GM23338 (cell line): ENCODE results near the gene PXDN. TPM values are rescaled to one million over a fixed set of nuclear protein-coding genes. Genes with fewer than 3 reads are reported as not detected.
A peak's percentile ranks its signal among the peaks of the same experiment; 100 is the strongest.

ENCODE experiments used
- ATAC-seq: fragments of 200-7000 bp; cut with Tn5 transposase; 3 replicates; pipeline ENCODE4 v1.9.1; 2020
- DNase-seq: peaks from one replicate; pipeline ENCODE4 v3.0.0-alpha.2; 2015; ENCODE audit warnings: low spot score
- H2AFZ ChIP-seq: fragments of 200-600 bp; sonication (generic); 2 replicates; pipeline ENCODE4 v1.8.0; 2016; ENCODE audit warnings: antibody characterized with exemption, mild to moderate bottlenecking, moderate library complexity
- H3F3A ChIP-seq: fragments of 200-600 bp; sonication (generic); replicated peaks from 2 replicates; pipeline ENCODE4 v1.8.0; 2017; ENCODE audit warnings: antibody characterized with exemption, mixed run types, low read depth
- H3K27ac ChIP-seq: fragments of 200-600 bp; sonication (generic); 2 replicates; pipeline ENCODE4 v1.6.1; 2016; ENCODE audit warnings: low read depth
- H3K27me3 ChIP-seq: fragments of 200-600 bp; sonication (generic); 2 replicates; pipeline ENCODE4 v1.8.0; 2016; ENCODE audit warnings: mild to moderate bottlenecking, mixed run types, moderate library complexity; ENCODE audit not compliant: insufficient read depth
- H3K36me3 ChIP-seq: fragments of 200-600 bp; sonication (generic); 2 replicates; pipeline ENCODE4 v1.8.0; 2016; ENCODE audit warnings: mild to moderate bottlenecking; ENCODE audit not compliant: insufficient read depth
- H3K4me1 ChIP-seq: fragments of 200-600 bp; sonication (generic); 2 replicates; pipeline ENCODE4 v1.8.0; 2016; ENCODE audit warnings: mild to moderate bottlenecking, moderate library complexity; ENCODE audit not compliant: insufficient read depth
- H3K4me2 ChIP-seq: fragments of 200-600 bp; sonication (generic); 2 replicates; pipeline ENCODE4 v1.7.1; 2017; ENCODE audit warnings: mixed run types
- H3K4me3 ChIP-seq: fragments of 200-600 bp; sonication (generic); 2 replicates; pipeline ENCODE4 v1.6.1; 2016; ENCODE audit warnings: mixed run types
- H3K79me2 ChIP-seq: fragments of 200-600 bp; sonication (generic); replicated peaks from 2 replicates; pipeline ENCODE4 v1.8.0; 2017; ENCODE audit warnings: mild to moderate bottlenecking; ENCODE audit not compliant: insufficient read depth
- H3K9me2 ChIP-seq: fragments of 200-600 bp; sonication (generic); 2 replicates; pipeline ENCODE4 v1.8.0; 2017; ENCODE audit not compliant: insufficient read depth
- H4K20me1 ChIP-seq: fragments of 200-600 bp; sonication (generic); replicated peaks from 2 replicates; pipeline ENCODE4 v1.8.0; 2017; ENCODE audit warnings: mild to moderate bottlenecking; ENCODE audit not compliant: insufficient read depth
- H3K27ac Mint-ChIP-seq: 2 replicates; pipeline ENCODE4 v1.8.0; 2020; ENCODE audit warnings: inconsistent platforms, mild to moderate bottlenecking, moderate library complexity, mixed read lengths
- H3K27me3 Mint-ChIP-seq: 3 replicates; pipeline ENCODE4 v1.8.0; 2022; ENCODE audit warnings: low read depth, mild to moderate bottlenecking, moderate library complexity, mixed read lengths, inconsistent platforms; ENCODE audit not compliant: insufficient read depth, poor library complexity
- H3K36me3 Mint-ChIP-seq: 3 replicates; pipeline ENCODE4 v1.8.0; 2021; ENCODE audit warnings: low read depth, mild to moderate bottlenecking, inconsistent platforms, moderate library complexity, mixed read lengths
- H3K4me1 Mint-ChIP-seq: 3 replicates; pipeline ENCODE4 v1.8.0; 2020; ENCODE audit warnings: mild to moderate bottlenecking, inconsistent platforms, mixed read lengths
- H3K4me3 Mint-ChIP-seq: 3 replicates; pipeline ENCODE4 v1.8.0; 2021; ENCODE audit warnings: moderate library complexity, mild to moderate bottlenecking, inconsistent platforms, mixed read lengths
- H3K9me3 Mint-ChIP-seq: 3 replicates; pipeline ENCODE4 v1.8.0; 2020; ENCODE audit warnings: moderate library complexity, mild to moderate bottlenecking, inconsistent platforms, mixed read lengths
- CREB1 ChIP-seq: fragments of 250-450 bp; sonication (Bioruptor Pico); IDR thresholded peaks from 2 replicates; pipeline ENCODE4 v1.5.0; 2020; ENCODE audit warnings: low read depth, mild to moderate bottlenecking, moderate library complexity
- ETS1 ChIP-seq: IDR thresholded peaks from 2 replicates; pipeline ENCODE4 v1.6.1; 2016; ENCODE audit warnings: antibody characterized with exemption
- EZH2 ChIP-seq: fragments of 200-600 bp; sonication (generic); IDR thresholded peaks from one replicate; pipeline ENCODE4 v1.8.0; 2017; ENCODE audit warnings: antibody characterized with exemption, mild to moderate bottlenecking, low read depth; ENCODE audit not compliant: unreplicated experiment
- EZH2phosphoT487 ChIP-seq: fragments of 200-600 bp; sonication (generic); IDR thresholded peaks from one replicate; pipeline ENCODE4 v1.8.1; 2018; ENCODE audit warnings: antibody characterized with exemption; ENCODE audit not compliant: unreplicated experiment
- NANOG ChIP-seq: IDR thresholded peaks from 2 replicates; pipeline ENCODE4 v1.6.1; 2016; ENCODE audit warnings: antibody characterized with exemption, borderline replicate concordance
- STAT1 ChIP-seq: IDR thresholded peaks from one replicate; pipeline ENCODE4 v1.6.1; 2016; ENCODE audit warnings: antibody characterized with exemption; ENCODE audit not compliant: unreplicated experiment
- ZNF331 ChIP-seq: fragments of 250-450 bp; sonication (Bioruptor Pico); IDR thresholded peaks from 2 replicates; pipeline ENCODE4 v1.5.0; 2020; ENCODE audit warnings: low read depth, mild to moderate bottlenecking, moderate library complexity
- polyA plus RNA-seq: library from polyadenylated mRNA; unstranded; fragments of >200 nt; fragmentation: Nextera tagmentation; extraction: Ambion mirVana; gene quantifications from 2 replicates; pipeline ENCODE4 v1.2.1, GENCODE V29; 2016
- total RNA-seq: library from RNA; depleted of rRNA; stranded (reverse); fragments of >200 nt; shearing (Covaris generic); gene quantifications from 2 replicates; pipeline ENCODE4 v1.2.3, GENCODE V29; 2014
- TF ChIP-seq, protein P1 (sequence below): IDR thresholded peaks from one replicate; pipeline ENCODE4 v1.6.1; 2018; ENCODE audit warnings: antibody characterized with exemption; ENCODE audit not compliant: unreplicated experiment
- TF ChIP-seq, protein P2 (sequence below): fragments of 250-450 bp; sonication (Bioruptor Pico); IDR thresholded peaks from 2 replicates; pipeline ENCODE4 v1.5.0; 2020; ENCODE audit warnings: mild to moderate bottlenecking, moderate library complexity

PXDN gene
- total and polyA plus RNA-seq, 2 experiments from 2014 or later = 42.2 to 225 TPM

GRCh38 chr2:1582891-1583341 lies 161.4 kb downstream of the PXDN start:
- Histone ChIP-seq H3K79me2 (no peaks in the 10 kb centered on the region), H3K9me2 (no peaks in the 10 kb centered on the region), H3F3A (no peaks in the 10 kb centered on the region), H3K4me1 (no peaks in the 10 kb centered on the region), H4K20me1 (no peaks in the 10 kb centered on the region), H3K4me3 (no peak overlapping the region), H3K4me2 (no peak overlapping the region), H3K27ac (no peak overlapping the region), H3K36me3 (no peaks in the 10 kb centered on the region), H3K27me3 (no peaks in the 10 kb centered on the region), H2AFZ (no peak overlapping the region)
- ATAC-seq (no peak), DNase-seq (no peak)
- Mint-ChIP-seq H3K36me3 (peaks cover 4% of the 10 kb centered on the region), H3K27me3 (peaks cover 5% of the 10 kb centered on the region), H3K27ac (no peak overlapping the region), H3K4me3 (no peak overlapping the region), H3K9me3 (no peaks in the 10 kb centered on the region; the same call in 1 of the 3 replicates), H3K4me1 (peaks cover 14% of the 10 kb centered on the region)
- TF ChIP-seq ZNF331 = no peak
- no peak for TF ChIP-seq EZH2phosphoT487
- no peak for TF ChIP-seq ETS1
- TF ChIP-seq, protein P1, sequence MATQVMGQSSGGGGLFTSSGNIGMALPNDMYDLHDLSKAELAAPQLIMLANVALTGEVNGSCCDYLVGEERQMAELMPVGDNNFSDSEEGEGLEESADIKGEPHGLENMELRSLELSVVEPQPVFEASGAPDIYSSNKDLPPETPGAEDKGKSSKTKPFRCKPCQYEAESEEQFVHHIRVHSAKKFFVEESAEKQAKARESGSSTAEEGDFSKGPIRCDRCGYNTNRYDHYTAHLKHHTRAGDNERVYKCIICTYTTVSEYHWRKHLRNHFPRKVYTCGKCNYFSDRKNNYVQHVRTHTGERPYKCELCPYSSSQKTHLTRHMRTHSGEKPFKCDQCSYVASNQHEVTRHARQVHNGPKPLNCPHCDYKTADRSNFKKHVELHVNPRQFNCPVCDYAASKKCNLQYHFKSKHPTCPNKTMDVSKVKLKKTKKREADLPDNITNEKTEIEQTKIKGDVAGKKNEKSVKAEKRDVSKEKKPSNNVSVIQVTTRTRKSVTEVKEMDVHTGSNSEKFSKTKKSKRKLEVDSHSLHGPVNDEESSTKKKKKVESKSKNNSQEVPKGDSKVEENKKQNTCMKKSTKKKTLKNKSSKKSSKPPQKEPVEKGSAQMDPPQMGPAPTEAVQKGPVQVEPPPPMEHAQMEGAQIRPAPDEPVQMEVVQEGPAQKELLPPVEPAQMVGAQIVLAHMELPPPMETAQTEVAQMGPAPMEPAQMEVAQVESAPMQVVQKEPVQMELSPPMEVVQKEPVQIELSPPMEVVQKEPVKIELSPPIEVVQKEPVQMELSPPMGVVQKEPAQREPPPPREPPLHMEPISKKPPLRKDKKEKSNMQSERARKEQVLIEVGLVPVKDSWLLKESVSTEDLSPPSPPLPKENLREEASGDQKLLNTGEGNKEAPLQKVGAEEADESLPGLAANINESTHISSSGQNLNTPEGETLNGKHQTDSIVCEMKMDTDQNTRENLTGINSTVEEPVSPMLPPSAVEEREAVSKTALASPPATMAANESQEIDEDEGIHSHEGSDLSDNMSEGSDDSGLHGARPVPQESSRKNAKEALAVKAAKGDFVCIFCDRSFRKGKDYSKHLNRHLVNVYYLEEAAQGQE = no peak
- no peak for TF ChIP-seq CREB1 (CRISPR knock-in tag)
- TF ChIP-seq NANOG = no peak

DNA sequence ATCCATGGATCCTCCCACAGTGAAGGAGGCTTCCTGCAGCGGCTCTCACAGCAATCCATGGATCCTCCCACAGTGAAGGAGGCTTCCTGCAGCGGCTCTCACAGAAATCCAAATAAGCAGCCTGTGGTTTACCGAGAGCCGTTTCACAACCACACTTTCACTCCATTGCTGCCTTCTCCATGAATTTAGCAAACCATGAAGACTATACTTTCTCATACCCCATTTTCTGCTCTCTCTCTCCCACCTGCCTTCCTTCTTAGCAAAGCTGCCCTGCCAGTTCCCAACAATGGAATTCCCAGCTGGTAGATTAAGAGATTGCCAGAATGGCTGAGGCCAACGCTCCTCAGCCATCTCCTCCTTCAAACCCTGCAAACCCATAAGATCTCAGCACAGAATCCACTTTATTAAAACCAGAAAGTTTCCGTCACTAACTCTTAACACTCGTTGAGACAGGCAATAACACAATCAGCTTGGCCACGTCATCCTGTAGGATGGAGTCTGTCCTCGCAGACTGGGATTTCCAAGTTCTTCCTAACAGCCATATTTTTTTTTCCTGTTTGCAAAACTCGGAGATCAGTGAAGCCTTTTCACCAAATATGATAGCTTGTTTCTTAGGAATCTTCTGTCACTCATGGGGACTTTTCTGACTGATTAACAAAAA lies 162.2 kb downstream of the PXDN start:
- Histone ChIP-seq H3K4me3 (no peak overlapping the region), H3K36me3 (no peaks in the 10 kb centered on the region), H3K27me3 (no peaks in the 10 kb centered on the region), H3K4me1 (no peaks in the 10 kb centered on the region), H3K4me2 (no peak overlapping the region), H3K79me2 (no peaks in the 10 kb centered on the region), H3K9me2 (no peaks in the 10 kb centered on the region), H4K20me1 (no peaks in the 10 kb centered on the region; the same call in 1 of the 2 replicates), H3K27ac (no peak overlapping the region), H3F3A (no peaks in the 10 kb centered on the region), H2AFZ (no peak overlapping the region)
- Mint-ChIP-seq H3K36me3 (peaks cover 4% of the 10 kb centered on the region), H3K4me1 (peaks cover 14% of the 10 kb centered on the region), H3K4me3 (no peak overlapping the region; the same call in 2 of the 3 replicates), H3K27me3 (peaks cover 5% of the 10 kb centered on the region), H3K9me3 (no peaks in the 10 kb centered on the region; the same call in 1 of the 3 replicates), H3K27ac (peak overlapping the region; percentile 3; the same call in 1 of the 2 replicates)
- DNase-seq = no peak
- ATAC-seq = no peak
- TF ChIP-seq, protein P2, sequence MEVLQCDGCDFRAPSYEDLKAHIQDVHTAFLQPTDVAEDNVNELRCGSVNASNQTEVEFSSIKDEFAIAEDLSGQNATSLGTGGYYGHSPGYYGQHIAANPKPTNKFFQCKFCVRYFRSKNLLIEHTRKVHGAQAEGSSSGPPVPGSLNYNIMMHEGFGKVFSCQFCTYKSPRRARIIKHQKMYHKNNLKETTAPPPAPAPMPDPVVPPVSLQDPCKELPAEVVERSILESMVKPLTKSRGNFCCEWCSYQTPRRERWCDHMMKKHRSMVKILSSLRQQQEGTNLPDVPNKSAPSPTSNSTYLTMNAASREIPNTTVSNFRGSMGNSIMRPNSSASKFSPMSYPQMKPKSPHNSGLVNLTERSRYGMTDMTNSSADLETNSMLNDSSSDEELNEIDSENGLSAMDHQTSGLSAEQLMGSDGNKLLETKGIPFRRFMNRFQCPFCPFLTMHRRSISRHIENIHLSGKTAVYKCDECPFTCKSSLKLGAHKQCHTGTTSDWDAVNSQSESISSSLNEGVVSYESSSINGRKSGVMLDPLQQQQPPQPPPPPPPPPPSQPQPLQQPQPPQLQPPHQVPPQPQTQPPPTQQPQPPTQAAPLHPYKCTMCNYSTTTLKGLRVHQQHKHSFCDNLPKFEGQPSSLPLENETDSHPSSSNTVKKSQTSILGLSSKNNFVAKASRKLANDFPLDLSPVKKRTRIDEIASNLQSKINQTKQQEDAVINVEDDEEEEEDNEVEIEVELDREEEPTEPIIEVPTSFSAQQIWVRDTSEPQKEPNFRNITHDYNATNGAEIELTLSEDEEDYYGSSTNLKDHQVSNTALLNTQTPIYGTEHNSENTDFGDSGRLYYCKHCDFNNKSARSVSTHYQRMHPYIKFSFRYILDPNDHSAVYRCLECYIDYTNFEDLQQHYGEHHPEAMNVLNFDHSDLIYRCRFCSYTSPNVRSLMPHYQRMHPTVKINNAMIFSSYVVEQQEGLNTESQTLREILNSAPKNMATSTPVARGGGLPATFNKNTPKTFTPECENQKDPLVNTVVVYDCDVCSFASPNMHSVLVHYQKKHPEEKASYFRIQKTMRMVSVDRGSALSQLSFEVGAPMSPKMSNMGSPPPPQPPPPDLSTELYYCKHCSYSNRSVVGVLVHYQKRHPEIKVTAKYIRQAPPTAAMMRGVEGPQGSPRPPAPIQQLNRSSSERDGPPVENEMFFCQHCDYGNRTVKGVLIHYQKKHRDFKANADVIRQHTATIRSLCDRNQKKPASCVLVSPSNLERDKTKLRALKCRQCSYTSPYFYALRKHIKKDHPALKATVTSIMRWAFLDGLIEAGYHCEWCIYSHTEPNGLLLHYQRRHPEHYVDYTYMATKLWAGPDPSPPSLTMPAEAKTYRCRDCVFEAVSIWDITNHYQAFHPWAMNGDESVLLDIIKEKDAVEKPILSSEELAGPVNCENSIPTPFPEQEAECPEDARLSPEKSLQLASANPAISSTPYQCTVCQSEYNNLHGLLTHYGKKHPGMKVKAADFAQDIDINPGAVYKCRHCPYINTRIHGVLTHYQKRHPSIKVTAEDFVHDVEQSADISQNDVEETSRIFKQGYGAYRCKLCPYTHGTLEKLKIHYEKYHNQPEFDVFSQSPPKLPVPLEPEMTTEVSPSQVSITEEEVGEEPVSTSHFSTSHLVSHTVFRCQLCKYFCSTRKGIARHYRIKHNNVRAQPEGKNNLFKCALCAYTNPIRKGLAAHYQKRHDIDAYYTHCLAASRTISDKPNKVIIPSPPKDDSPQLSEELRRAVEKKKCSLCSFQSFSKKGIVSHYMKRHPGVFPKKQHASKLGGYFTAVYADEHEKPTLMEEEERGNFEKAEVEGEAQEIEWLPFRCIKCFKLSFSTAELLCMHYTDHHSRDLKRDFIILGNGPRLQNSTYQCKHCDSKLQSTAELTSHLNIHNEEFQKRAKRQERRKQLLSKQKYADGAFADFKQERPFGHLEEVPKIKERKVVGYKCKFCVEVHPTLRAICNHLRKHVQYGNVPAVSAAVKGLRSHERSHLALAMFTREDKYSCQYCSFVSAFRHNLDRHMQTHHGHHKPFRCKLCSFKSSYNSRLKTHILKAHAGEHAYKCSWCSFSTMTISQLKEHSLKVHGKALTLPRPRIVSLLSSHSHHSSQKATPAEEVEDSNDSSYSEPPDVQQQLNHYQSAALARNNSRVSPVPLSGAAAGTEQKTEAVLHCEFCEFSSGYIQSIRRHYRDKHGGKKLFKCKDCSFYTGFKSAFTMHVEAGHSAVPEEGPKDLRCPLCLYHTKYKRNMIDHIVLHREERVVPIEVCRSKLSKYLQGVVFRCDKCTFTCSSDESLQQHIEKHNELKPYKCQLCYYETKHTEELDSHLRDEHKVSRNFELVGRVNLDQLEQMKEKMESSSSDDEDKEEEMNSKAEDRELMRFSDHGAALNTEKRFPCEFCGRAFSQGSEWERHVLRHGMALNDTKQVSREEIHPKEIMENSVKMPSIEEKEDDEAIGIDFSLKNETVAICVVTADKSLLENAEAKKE (CRISPR knock-in tag) = no peak
- TF ChIP-seq ETS1 = no peak
- no peak for TF ChIP-seq STAT1
- TF ChIP-seq EZH2 = no peak
- TF ChIP-seq CREB1 (CRISPR knock-in tag) = no peak
